ENCODE results near the gene CPT1B. TPM values are rescaled to one million over a fixed set of nuclear protein-coding genes. Genes with fewer than 3 reads are reported as not detected.

The CPT1B gene
- total and polyA plus RNA-seq, 10 of the 15 experiments (the other 5 are each of a cell fraction or from before 2014, with no cell fraction given), result 3.5 to 54.0 (median 21.7) TPM

- Histone ChIP-seq H2AFZ (ENCODE audit: control insufficient read depth, low read depth, low read length) (no peak overlapping the region), H3K36me3 (ENCODE audit: control insufficient read depth in 2 of 2, insufficient read depth in 2 of 2, low read length in 1 of 2) (peaks cover 14 to 20% of the 10 kb centered on the region in 2 experiments; a peak in 3 of 4 replicates), H3K4me1 (ENCODE audit: control insufficient read depth, insufficient read depth, low read length) (peaks cover 7% of the 10 kb centered on the region), H3K27me3 (replicated peaks in 1 of 2; ENCODE audit: control insufficient read depth in 2 of 2, insufficient read depth in 2 of 2, low read length in 1 of 2) (no peaks in the 10 kb centered on the region), H3K4me3 (no peak overlapping the region), H4K20me1 (ENCODE audit: control insufficient read depth, insufficient read depth) (no peaks in the 10 kb centered on the region), H3K9ac (ENCODE audit: control insufficient read depth, insufficient read depth, low read length) (no peak overlapping the region), H3K79me2 (ENCODE audit: control insufficient read depth, insufficient read depth, low read length) (no peaks in the 10 kb centered on the region), H3K9me3 (replicated peaks; ENCODE audit: control insufficient read depth, insufficient read depth, low read length) (no peaks in the 10 kb centered on the region), H3K4me2 (ENCODE audit: control insufficient read depth, insufficient read depth) (no peak overlapping the region), H3K27ac (ENCODE audit: control insufficient read depth, insufficient read depth) (no peak overlapping the region)
- ChIA-PET RAD21 (ENCODE audit: unreplicated experiment) (no interaction called here), CTCF (interaction anchor here (1.2 to 2.1 kb wide), 2 partner anchors 10 to 48 kb away, joined by 4 to 12 read pairs; partner anchors contain the start of gene SYCE3), POLR2A (interaction anchor here (0.6 kb wide), 1 partner anchor 238 kb away, joined by 5 read pairs; no protein-coding TSS in a partner anchor), SMC1A (ENCODE audit: uncharacterized antibody, unreplicated experiment) (interaction anchor here (0.9 kb wide), 1 partner anchor 10 kb away, joined by 3 read pairs; the partner anchor contains the start of gene SYCE3)
- no TSS peak for BruUV-seq (replicated peaks)
- no peak for ATAC-seq
- FAIRE-seq, result no peak
- DNase-seq (ENCODE audit: low read depth, low spot score), result no peak
- 94% methylated on average over 11 of the region's 11 CpGs for WGBS (ENCODE audit: insufficient coverage, insufficient replicate concordance, low lambda C conversion rate, missing lambda C conversion rate)
- in situ Hi-C loops (cut with MboI), result no loop called here
- no peak for TF ChIP-seq ZNF622 (IDR thresholded peaks at IDR 0.05)
- no peak for TF ChIP-seq EZH2 (IDR thresholded peaks at IDR 0.05; ENCODE audit: borderline replicate concordance, control insufficient read depth, low read depth, low read length)
- TF ChIP-seq PAX5 (IDR thresholded peaks at IDR 0.05; ENCODE audit: borderline replicate concordance, low read depth, low read length), result no peak
- no peak for TF ChIP-seq MTA2 (IDR thresholded peaks at IDR 0.05; ENCODE audit: low read depth)
- TF ChIP-seq TAF1 (IDR thresholded peaks at IDR 0.05; ENCODE audit: borderline replicate concordance, low read depth, low read length), result no peak
- no peak for TF ChIP-seq HDGF (IDR thresholded peaks at IDR 0.05)
- TF ChIP-seq KDM1A (IDR thresholded peaks at IDR 0.05; ENCODE audit: borderline replicate concordance), result no peak
- no peak for TF ChIP-seq TBL1XR1 (IDR thresholded peaks at IDR 0.05; ENCODE audit: low read depth, low read length)
- no peak for TF ChIP-seq CHD4 (IDR thresholded peaks at IDR 0.05)
- TF ChIP-seq HDAC2 (IDR thresholded peaks at IDR 0.05), result no peak
- TF ChIP-seq SUPT20H (IDR thresholded peaks at IDR 0.05; ENCODE audit: borderline replicate concordance, control insufficient read depth, low read depth, low read length), result no peak
- TF ChIP-seq SREBF1 (IDR thresholded peaks at IDR 0.05; ENCODE audit: low read length), result no peak
- TF ChIP-seq CBX5 (IDR thresholded peaks at IDR 0.05; ENCODE audit: low read depth), result no peak
- intact Hi-C loops (cut with micrococcal nuclease; ENCODE audit: unreplicated experiment), result no loop called here
Observed at GRCh38 chr22:50572965-50573364, 5.3 kb downstream of the CPT1B start.
